LHCN-M2 (cell line): Measurements from ENCODE around the gene SLC5A8. TPM values are rescaled to one million over a fixed set of nuclear protein-coding genes. Genes with fewer than 3 reads are reported as not detected.
"Not testable (repeated sequence)": the region's sequence is repeated elsewhere in the genome, so short reads cannot be mapped to it uniquely, and the experiment has no call there.

Experiments used
- DNase-seq: peaks from one replicate; pipeline ENCODE4 v3.0.0-alpha.2; 2012; ENCODE audit warnings: low read depth
- total RNA-seq: library from RNA; depleted of rRNA; stranded (reverse); fragments of >200 nt; gene quantifications from 2 replicates; pipeline ENCODE4 v1.2.3, GENCODE V29; 2014; rRNA removed

SLC5A8 gene
- total RNA-seq, 1 experiment from 2014 or later: not detected

GRCh38 chr12:101173197-101173749, 36.8 kb downstream of the SLC5A8 start:
- DNase-seq: peak; percentile 11

GRCh38 chr12:101172316-101172715, 37.7 kb downstream of the SLC5A8 start:
- peak; percentile 27 for DNase-seq

- no peak for DNase-seq
These were observed 42.0 kb downstream of the SLC5A8 start for GRCh38 chr12:101168001-101168400.

DNA sequence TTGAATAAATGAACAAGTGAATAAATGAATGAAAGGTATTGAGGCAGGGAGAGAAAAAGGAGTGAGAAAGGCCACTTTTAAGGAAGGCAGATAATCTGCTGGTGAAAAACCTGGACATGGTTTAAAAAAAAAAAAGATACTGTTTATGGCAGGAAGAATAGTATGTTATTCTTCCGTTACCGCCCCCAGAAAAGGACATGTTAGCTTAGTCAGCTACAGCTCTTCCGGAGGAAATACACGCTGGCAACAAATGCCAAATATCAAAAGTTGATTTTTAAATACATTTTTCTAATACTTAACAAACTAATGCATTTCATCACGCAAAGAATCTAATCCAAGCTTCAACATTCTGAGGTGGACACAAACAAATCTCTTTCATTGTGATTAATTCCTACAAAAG, 43.2 kb downstream of the SLC5A8 start:
- no peak for DNase-seq

DNA sequence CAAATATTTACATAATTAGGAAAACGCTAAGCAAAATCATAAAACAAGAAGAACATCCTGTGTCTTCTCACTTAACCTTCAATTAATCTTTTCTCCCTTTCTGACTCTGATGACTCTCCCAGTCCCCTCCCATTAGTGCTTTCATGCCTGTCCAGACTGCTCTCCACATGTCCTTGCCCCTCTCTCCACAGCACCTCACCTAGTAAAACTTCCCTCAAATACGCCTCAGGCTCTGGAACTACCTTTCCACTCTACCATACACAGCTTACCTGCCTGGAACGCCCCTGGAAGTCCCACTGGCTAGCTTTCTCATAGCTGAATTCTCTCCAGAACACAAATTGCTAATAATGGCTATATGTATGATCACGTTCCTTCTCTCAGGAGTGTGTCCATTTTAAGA, 44.7 kb downstream of the SLC5A8 start:
- no peak for DNase-seq

GRCh38 chr12:101145777-101146431, 64.1 kb downstream of the SLC5A8 start:
- DNase-seq: not testable (repeated sequence)

- DNase-seq: peak; percentile 17
These were observed 82.4 kb downstream of the SLC5A8 start for GRCh38 chr12:101127521-101128219.

DNA sequence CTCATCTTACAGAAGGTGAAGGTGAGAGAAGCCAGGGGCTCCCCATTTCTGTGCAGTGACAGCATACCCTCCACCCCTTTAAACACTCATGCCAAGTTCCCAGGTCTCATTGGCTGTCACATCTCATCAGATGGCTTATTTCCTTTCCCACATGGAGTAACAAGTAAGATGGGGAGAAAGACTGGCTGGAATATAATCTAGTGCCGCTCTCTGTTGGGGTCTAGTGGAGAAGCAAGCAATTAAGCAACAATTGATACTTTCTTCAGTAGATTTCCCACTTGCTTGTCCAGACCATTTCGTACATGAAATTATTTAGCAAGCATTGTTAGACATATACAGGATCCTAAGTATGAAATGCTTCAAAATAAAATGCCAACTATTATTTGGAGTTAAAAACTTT, 92.2 kb downstream of the SLC5A8 start:
- no peak for DNase-seq

- DNase-seq: peak; percentile 2
These were observed 93.1 kb downstream of the SLC5A8 start for GRCh38 chr12:101116911-101117310.

GRCh38 chr12:101115326-101115725, 94.7 kb downstream of the SLC5A8 start:
- DNase-seq: no peak

- no peak for DNase-seq
These were observed 98.6 kb downstream of the SLC5A8 start for GRCh38 chr12:101111441-101111840.

GRCh38 chr12:101110866-101111265, 99.2 kb downstream of the SLC5A8 start:
- DNase-seq: no peak

DNA sequence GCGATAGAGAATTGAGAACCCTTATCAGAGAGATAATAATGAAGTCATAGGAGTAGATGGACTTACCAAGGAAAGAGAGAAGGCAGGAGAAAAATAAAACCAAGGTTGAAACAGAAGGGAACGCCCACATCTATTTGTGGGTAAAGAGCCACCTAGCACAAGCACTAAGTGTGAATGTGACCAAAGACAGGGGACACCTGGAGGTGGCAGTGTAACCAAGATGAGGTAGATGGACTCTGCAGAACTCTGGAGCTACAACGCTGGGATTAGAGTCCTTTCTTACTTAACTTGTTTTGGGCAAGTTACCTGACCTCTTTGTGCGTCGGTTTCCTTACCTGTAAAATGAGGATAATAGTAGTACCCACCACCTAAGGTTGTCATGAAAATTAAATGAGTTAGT, 101.9 kb downstream of the SLC5A8 start:
- DNase-seq: no peak

DNA sequence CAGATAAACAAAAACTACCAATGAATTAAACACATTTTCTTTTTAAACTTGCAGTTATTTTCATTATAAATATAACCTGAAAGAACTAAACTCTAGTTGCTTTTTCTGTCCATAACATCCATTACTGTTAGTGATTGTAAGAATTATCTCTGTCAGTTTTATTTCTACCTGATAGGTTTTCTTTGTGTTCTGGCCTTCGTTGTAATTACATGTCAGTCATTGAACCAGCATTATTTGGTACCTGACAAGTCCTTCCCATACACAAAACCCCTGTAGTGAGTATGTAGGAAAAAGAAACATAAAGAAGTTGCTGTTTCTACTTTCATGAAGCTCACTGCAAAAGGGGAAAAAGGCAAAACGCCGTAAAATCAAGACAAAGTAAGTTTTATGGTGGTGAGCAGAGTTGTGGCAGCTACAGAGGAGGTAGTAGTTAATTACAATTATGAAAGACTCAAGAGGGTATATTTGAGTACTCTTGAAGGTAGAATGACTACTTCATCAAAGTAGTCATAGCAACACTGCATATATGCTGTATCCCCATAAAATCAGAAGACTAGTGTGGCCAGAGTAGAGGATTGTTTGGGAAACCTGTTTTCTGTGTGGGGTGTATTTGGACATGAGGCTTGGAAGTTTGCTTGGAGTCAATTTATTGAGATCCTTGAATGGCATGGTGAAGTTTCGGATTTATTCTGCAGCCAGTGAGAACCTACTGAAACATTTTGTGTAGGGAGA, 102.8 kb downstream of the SLC5A8 start:
- DNase-seq: no peak

Other genes starting within 250 kb of the SLC5A8 start
- 23.7 and 26.5 TPM in 2 replicates for gene UTP20, start 69.9 kb upstream of the SLC5A8 start, total RNA-seq
- 59.9 and 62.1 TPM in 2 replicates for gene ARL1, start 197.5 kb upstream of the SLC5A8 start, total RNA-seq